GM18867 (cell line): ENCODE results near the gene PSME1.

Experiments used
- ATAC-seq: cut with Tn5 transposase; IDR thresholded peaks from one replicate; pipeline ENCODE4 v1.9.1; 2021; ENCODE audit warnings: mild to moderate bottlenecking, moderate library complexity; ENCODE audit not compliant: unreplicated experiment

PSME1 gene

GRCh38 chr14:24127673-24128072 is 8.3 kb upstream of the PSME1 start:
- no peak for ATAC-seq

GRCh38 chr14:24129410-24129998 is 6.5 kb upstream of the PSME1 start:
- ATAC-seq = no peak

GRCh38 chr14:24130380-24130716 is 5.6 kb upstream of the PSME1 start, which contains the start of gene FITM1:
FITM1 (plus strand) TSS chr14:24130659; CDS start chr14:24131564, 905 bp downstream.
- ATAC-seq = no peak

- no peak for ATAC-seq
These were observed 5.1 kb upstream of the PSME1 start for GRCh38 chr14:24130717-24131548.

- ATAC-seq = no peak
These were observed 4.4 kb upstream of the PSME1 start for GRCh38 chr14:24131549-24131966.

GRCh38 chr14:24132061-24132685 is 3.8 kb upstream of the PSME1 start:
- ATAC-seq = no peak

GRCh38 chr14:24132976-24133375 is 3.0 kb upstream of the PSME1 start:
- ATAC-seq = no peak

GRCh38 chr14:24133735-24134134 is 2.3 kb upstream of the PSME1 start:
- ATAC-seq = no peak

GRCh38 chr14:24135584-24135833 is 485 bp upstream of the PSME1 start:
- ATAC-seq = peak; percentile 6

GRCh38 chr14:24136684-24137528 is 912 bp downstream of the PSME1 start:
- ATAC-seq = no peak

GRCh38 chr14:24137529-24138395 is 1.8 kb downstream of the PSME1 start:
- no peak for ATAC-seq

GRCh38 chr14:24138396-24139271 is 2.6 kb downstream of the PSME1 start:
- no peak for ATAC-seq

GRCh38 chr14:24139272-24139934 is 3.4 kb downstream of the PSME1 start:
- no peak for ATAC-seq

- ATAC-seq = peak; percentile 81
These were observed 5.3 kb downstream of the PSME1 start, which contains the start of gene EMC9 for GRCh38 chr14:24141097-24141880. EMC9 (minus strand) TSS chr14:24141591; CDS start chr14:24141304, 287 bp downstream.

GRCh38 chr14:24143511-24143910 is 7.5 kb downstream of the PSME1 start:
- no peak for ATAC-seq

GRCh38 chr14:24144451-24144850 is 8.5 kb downstream of the PSME1 start:
- no peak for ATAC-seq

- no peak for ATAC-seq
These were observed 9.2 kb downstream of the PSME1 start for GRCh38 chr14:24145219-24145618.
